ENCODE data around the gene ADAMTS9. TPM values are rescaled to one million over a fixed set of nuclear protein-coding genes. Genes with fewer than 3 reads are reported as not detected.

Gene ADAMTS9
- total and polyA plus RNA-seq, 2 donors (not counting 1 experiment from before 2014, with no cell fraction given), result not detected

GRCh38 chr3:64502284-64502683, 185.5 kb downstream of the ADAMTS9 start:
- Histone ChIP-seq H3K9ac (ENCODE audit: low read length) (no peak overlapping the region), H3K4me2 (replicated peaks; ENCODE audit: low read depth, low read length, poor library complexity, severe bottlenecking) (no peak overlapping the region), H3K27me3 (replicated peaks in 1 of 4; ENCODE audit: control extremely low read depth in 1 of 4, control insufficient read depth in 3 of 4, insufficient read depth in 4 of 4, low read length in 3 of 4) (no peaks in the 10 kb centered on the region), H3K4me1 (ENCODE audit: control insufficient read depth in 2 of 2, insufficient read depth in 2 of 2, low read length in 2 of 2) (no peaks in the 10 kb centered on the region), H4K20me1 (ENCODE audit: control insufficient read depth, insufficient read depth, low read length, poor library complexity, severe bottlenecking) (no peaks in the 10 kb centered on the region), H3K79me2 (ENCODE audit: control insufficient read depth, insufficient read depth, low read length) (no peaks in the 10 kb centered on the region), H3K9me3 (ENCODE audit: control extremely low read depth in 1 of 3, control insufficient read depth in 2 of 3, insufficient read depth in 1 of 3, low read length in 2 of 3) (no peaks in the 10 kb centered on the region), H3K36me3 (replicated peaks in 1 of 2; ENCODE audit: control extremely low read depth in 1 of 2, control insufficient read depth in 1 of 2, extremely low read depth in 1 of 2, insufficient read depth in 2 of 2, low read length in 1 of 2) (no peaks in the 10 kb centered on the region), H3K4me3 (ENCODE audit: control extremely low read depth in 1 of 5, extremely low read depth in 1 of 5, insufficient read depth in 1 of 5, low read depth in 2 of 5, low read length in 4 of 5) (no peak overlapping the region), H2AFZ (ENCODE audit: insufficient read depth, low read depth, low read length, poor library complexity, severe bottlenecking) (no peak overlapping the region), H3K27ac (ENCODE audit: low read length in 2 of 2) (no peak overlapping the region)
- intact Hi-C loops (cut with micrococcal nuclease), result no loop called here
- H3K27ac Mint-ChIP-seq, result no peak overlapping the region
- ChIA-PET POLR2A (no interaction called here), CTCF (no interaction called here)
- no peaks in the 10 kb centered on the region for H3K4me1 Mint-ChIP-seq
- DNase-seq (no peak), ATAC-seq (ENCODE audit: low read depth) (no peak)
- TF ChIP-seq EZH2 (IDR thresholded peaks at IDR 0.05; ENCODE audit: borderline replicate concordance, insufficient read depth, low read depth, low read length, poor library complexity, severe bottlenecking) (no peak), CTCF (IDR thresholded peaks at IDR 0.05) (no peak)
- H3K27me3 Mint-ChIP-seq, result peaks cover 16% of the 10 kb centered on the region
- 100% methylated on average over 1 of the region's 1 CpG for WGBS (ENCODE audit: insufficient coverage)
- H3K9me3 Mint-ChIP-seq (ENCODE audit: insufficient read depth), result no peaks in the 10 kb centered on the region
- H3K4me3 Mint-ChIP-seq, result no peak overlapping the region

DNA sequence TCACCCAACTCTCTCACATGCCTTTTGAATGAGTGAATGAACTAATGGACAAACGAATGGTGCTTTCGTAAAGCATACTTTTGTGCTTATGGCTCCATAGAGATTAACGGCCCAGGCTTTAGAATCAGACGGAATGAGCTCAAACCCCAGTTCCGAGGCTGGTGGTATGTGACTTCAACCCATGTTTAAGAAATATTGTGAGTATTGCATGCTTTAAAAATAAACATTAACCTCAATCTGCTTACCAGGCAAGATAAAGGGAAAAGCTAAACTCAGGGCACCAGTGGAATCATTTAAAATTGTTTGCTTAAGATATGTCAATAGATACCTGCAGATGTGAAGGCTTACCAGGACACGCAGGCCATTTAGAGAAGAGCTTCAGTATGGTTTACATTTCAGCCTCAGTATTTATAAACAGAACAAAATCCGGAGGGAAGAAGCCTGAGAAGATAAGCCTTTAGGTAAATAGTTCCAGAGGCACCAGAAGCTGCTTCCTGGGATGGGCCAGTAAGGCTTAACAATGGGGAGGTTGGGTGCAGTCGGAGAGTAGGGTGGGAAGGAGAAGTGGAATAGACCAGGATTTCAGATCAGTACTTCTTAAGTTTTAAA, 186.4 kb downstream of the ADAMTS9 start:
- intact Hi-C loops (cut with micrococcal nuclease), result no loop called here
- POLR2A ChIA-PET, result no interaction called here
- Mint-ChIP-seq H3K9me3 (ENCODE audit: insufficient read depth) (no peaks in the 10 kb centered on the region), H3K27me3 (peaks cover 24% of the 10 kb centered on the region), H3K4me3 (no peak overlapping the region), H3K4me1 (no peaks in the 10 kb centered on the region), H3K27ac (no peak overlapping the region)
- no peak overlapping the region for H3K9ac ChIP-seq (ENCODE audit: low read length)
- H3K27ac ChIP-seq (ENCODE audit: low read length in 2 of 2), result no peak overlapping the region
- no peaks in the 10 kb centered on the region for H3K36me3 ChIP-seq (replicated peaks in 1 of 2; ENCODE audit: control extremely low read depth in 1 of 2, control insufficient read depth in 1 of 2, extremely low read depth in 1 of 2, insufficient read depth in 2 of 2, low read length in 1 of 2)
- no peaks in the 10 kb centered on the region for H3K9me3 ChIP-seq (ENCODE audit: control extremely low read depth in 1 of 3, control insufficient read depth in 2 of 3, insufficient read depth in 1 of 3, low read length in 2 of 3)
- no peak overlapping the region for H3K4me2 ChIP-seq (replicated peaks; ENCODE audit: low read depth, low read length, poor library complexity, severe bottlenecking)
- no peak overlapping the region for H3K4me3 ChIP-seq (ENCODE audit: control extremely low read depth in 1 of 5, extremely low read depth in 1 of 5, insufficient read depth in 1 of 5, low read depth in 2 of 5, low read length in 4 of 5)
- no peak overlapping the region for H2AFZ ChIP-seq (ENCODE audit: insufficient read depth, low read depth, low read length, poor library complexity, severe bottlenecking)
- no peaks in the 10 kb centered on the region for H3K27me3 ChIP-seq (replicated peaks in 1 of 4; ENCODE audit: control extremely low read depth in 1 of 4, control insufficient read depth in 3 of 4, insufficient read depth in 4 of 4, low read length in 3 of 4)
- TF ChIP-seq EZH2 (IDR thresholded peaks at IDR 0.05; ENCODE audit: borderline replicate concordance, insufficient read depth, low read depth, low read length, poor library complexity, severe bottlenecking), result no peak
- TF ChIP-seq CTCF (IDR thresholded peaks at IDR 0.05), result no peak
- DNase-seq (no peak), ATAC-seq (ENCODE audit: low read depth) (no peak)
- CTCF ChIA-PET, result no interaction called here
- WGBS (ENCODE audit: insufficient coverage), result 18% methylated on average over 1 of the region's 8 CpGs
- no peaks in the 10 kb centered on the region for H3K4me1 ChIP-seq (ENCODE audit: control insufficient read depth in 2 of 2, insufficient read depth in 2 of 2, low read length in 2 of 2)
- no peaks in the 10 kb centered on the region for H4K20me1 ChIP-seq (ENCODE audit: control insufficient read depth, insufficient read depth, low read length, poor library complexity, severe bottlenecking)
- no peaks in the 10 kb centered on the region for H3K79me2 ChIP-seq (ENCODE audit: control insufficient read depth, insufficient read depth, low read length)

Measured in B cell (primary cell).